ENCODE data around the gene EXOSC6.
"Not testable (repeated sequence)": the region's sequence is repeated elsewhere in the genome, so short reads cannot be mapped to it uniquely, and the experiment has no call there.

Gene EXOSC6

GRCh38 chr16:70267922-70268321 is 16.2 kb upstream of the EXOSC6 start:
- H3K9me3 Mint-ChIP-seq; ATAC-seq; H3K4me3 Mint-ChIP-seq; DNase-seq (ENCODE audit: low spot score in 2 of 2); H3K4me1 Mint-ChIP-seq; H3K27ac Mint-ChIP-seq: not testable (repeated sequence)
- H3K36me3 Mint-ChIP-seq = peaks cover 100% of the 10 kb centered on the region

- Mint-ChIP-seq H3K4me3 (no peak overlapping the region), H3K4me1 (no peaks in the 10 kb centered on the region), H3K36me3 (peaks cover 100% of the 10 kb centered on the region), H3K9me3 (no peaks in the 10 kb centered on the region), H3K27ac (no peak overlapping the region)
- no peak for ATAC-seq
- DNase-seq (ENCODE audit: low spot score in 2 of 2) = no peak
Measured at GRCh38 chr16:70267516-70267915, 15.8 kb upstream of the EXOSC6 start.

GRCh38 chr16:70259903-70260302 is 8.2 kb upstream of the EXOSC6 start:
- H3K36me3 Mint-ChIP-seq = peaks cover 100% of the 10 kb centered on the region
- H3K27ac Mint-ChIP-seq = not testable (repeated sequence)

GRCh38 chr16:70258946-70259345 is 7.2 kb upstream of the EXOSC6 start:
- ATAC-seq (no peak), DNase-seq (ENCODE audit: low spot score in 2 of 2) (no peak)
- peaks cover 100% of the 10 kb centered on the region for H3K36me3 Mint-ChIP-seq
- H3K27ac Mint-ChIP-seq = no peak overlapping the region
- H3K4me3 Mint-ChIP-seq = no peak overlapping the region
- no peaks in the 10 kb centered on the region for H3K4me1 Mint-ChIP-seq
- H3K9me3 Mint-ChIP-seq = no peaks in the 10 kb centered on the region

More at GRCh38 chr16:70259903-70260302, 8.2 kb upstream of the EXOSC6 start:
- not testable (repeated sequence) for H3K4me3 Mint-ChIP-seq; H3K9me3 Mint-ChIP-seq; ATAC-seq; H3K4me1 Mint-ChIP-seq; DNase-seq (ENCODE audit: low spot score in 2 of 2)

- ATAC-seq (no peak), DNase-seq (ENCODE audit: low spot score in 2 of 2) (no peak)
- no peaks in the 10 kb centered on the region for H3K4me1 Mint-ChIP-seq
- H3K36me3 Mint-ChIP-seq = peaks cover 100% of the 10 kb centered on the region
- H3K27ac Mint-ChIP-seq = no peak overlapping the region
- H3K9me3 Mint-ChIP-seq = no peaks in the 10 kb centered on the region
- H3K4me3 Mint-ChIP-seq = no peak overlapping the region
Measured at GRCh38 chr16:70258065-70258464, 6.3 kb upstream of the EXOSC6 start.

- H3K4me3 Mint-ChIP-seq = no peak overlapping the region
- H3K27ac Mint-ChIP-seq = no peak overlapping the region
- peaks cover 100% of the 10 kb centered on the region for H3K36me3 Mint-ChIP-seq
- ATAC-seq = no peak
- no peaks in the 10 kb centered on the region for H3K9me3 Mint-ChIP-seq
- no peak for DNase-seq (ENCODE audit: low spot score in 2 of 2)
- H3K4me1 Mint-ChIP-seq = no peaks in the 10 kb centered on the region
Measured at GRCh38 chr16:70257391-70257790, 5.7 kb upstream of the EXOSC6 start.

- ATAC-seq = no peak
- Mint-ChIP-seq H3K4me3 (no peak overlapping the region), H3K36me3 (peaks cover 94% of the 10 kb centered on the region)
Measured at GRCh38 chr16:70255574-70255973, 3.8 kb upstream of the EXOSC6 start.

GRCh38 chr16:70254965-70255286 is 3.2 kb upstream of the EXOSC6 start:
- no peak overlapping the region for H3K4me3 Mint-ChIP-seq
- no peak for DNase-seq (ENCODE audit: low spot score in 2 of 2)
- ATAC-seq = no peak
- H3K4me1 Mint-ChIP-seq = peaks cover 7% of the 10 kb centered on the region
- no peak overlapping the region for H3K27ac Mint-ChIP-seq
- no peaks in the 10 kb centered on the region for H3K9me3 Mint-ChIP-seq
- peaks cover 94% of the 10 kb centered on the region for H3K36me3 Mint-ChIP-seq

More at GRCh38 chr16:70255574-70255973, 3.8 kb upstream of the EXOSC6 start:
- Mint-ChIP-seq H3K27ac (no peak overlapping the region), H3K4me1 (peaks cover 7% of the 10 kb centered on the region), H3K9me3 (no peaks in the 10 kb centered on the region)
- no peak for DNase-seq (ENCODE audit: low spot score in 2 of 2)

GRCh38 chr16:70254180-70254964 is 2.6 kb upstream of the EXOSC6 start:
- Mint-ChIP-seq H3K9me3 (no peaks in the 10 kb centered on the region), H3K36me3 (peaks cover 93% of the 10 kb centered on the region), H3K4me3 (no peak overlapping the region), H3K27ac (peak overlapping the region; percentile 73), H3K4me1 (peaks cover 10% of the 10 kb centered on the region)
- DNase-seq (ENCODE audit: low spot score in 2 of 2) (no peak), ATAC-seq (no peak)

GRCh38 chr16:70253291-70254106 is 1.8 kb upstream of the EXOSC6 start:
- H3K9me3 Mint-ChIP-seq = no peaks in the 10 kb centered on the region
- DNase-seq (ENCODE audit: low spot score in 2 of 2) = peak in 1 of 2 donors; percentile 70
- H3K4me1 Mint-ChIP-seq = peaks cover 16% of the 10 kb centered on the region
- no peak for ATAC-seq
- peak overlapping the region; percentile 73 for H3K27ac Mint-ChIP-seq
- H3K36me3 Mint-ChIP-seq = peaks cover 93% of the 10 kb centered on the region
- H3K4me3 Mint-ChIP-seq = no peak overlapping the region

- Mint-ChIP-seq H3K27ac (peak overlapping the region; percentile 50), H3K4me3 (no peak overlapping the region), H3K36me3 (peaks cover 93% of the 10 kb centered on the region), H3K4me1 (peaks cover 16% of the 10 kb centered on the region), H3K9me3 (no peaks in the 10 kb centered on the region)
- DNase-seq (ENCODE audit: low spot score in 2 of 2) = peak in 1 of 2 donors; percentile 54
- ATAC-seq = no peak
Measured at GRCh38 chr16:70252355-70252988, 732 bp upstream of the EXOSC6 start.

GRCh38 chr16:70250748-70251628 is 752 bp downstream of the EXOSC6 start:
- Mint-ChIP-seq H3K36me3 (peaks cover 87% of the 10 kb centered on the region), H3K4me1 (peaks cover 16% of the 10 kb centered on the region), H3K27ac (peak overlapping the region; percentile 85), H3K4me3 (peak overlapping the region; percentile 82), H3K9me3 (no peaks in the 10 kb centered on the region)
- peak; percentile 22 to 74 for DNase-seq (ENCODE audit: low spot score in 2 of 2)
- ATAC-seq = peak; percentile 75

GRCh38 chr16:70249697-70250096 is 2.0 kb downstream of the EXOSC6 start:
- not testable (repeated sequence) for ATAC-seq; H3K9me3 Mint-ChIP-seq; DNase-seq (ENCODE audit: low spot score in 2 of 2)
- H3K4me1 Mint-ChIP-seq = peaks cover 16% of the 10 kb centered on the region
- peak overlapping the region; percentile 82 for H3K4me3 Mint-ChIP-seq
- peaks cover 81% of the 10 kb centered on the region for H3K36me3 Mint-ChIP-seq
- H3K27ac Mint-ChIP-seq = peak overlapping the region; percentile 37

GRCh38 chr16:70238773-70239172 is 13.0 kb downstream of the EXOSC6 start:
- not testable (repeated sequence) for H3K4me1 Mint-ChIP-seq; ATAC-seq; H3K9me3 Mint-ChIP-seq; DNase-seq (ENCODE audit: low spot score in 2 of 2); H3K4me3 Mint-ChIP-seq
- Mint-ChIP-seq H3K36me3 (peaks cover 78% of the 10 kb centered on the region), H3K27ac (peak overlapping the region; percentile 58)

Measured in stimulated activated effector memory CD8-positive, alpha-beta T cell treated with anti-CD3 and anti-CD28 coated beads, Interleukin-12 subunit alpha, Interleukin-12 subunit beta, amount 100 ng/mL, for 72 hours (primary cell).